Astrocyte (in vitro differentiated cells and primary cell): Measurements from ENCODE around the gene FTO.

Experiments
- EZH2 ChIP-seq: IDR thresholded peaks from 2 replicates; pipeline ENCODE4 v1.6.1; 2012; ENCODE audit warnings: mild to moderate bottlenecking, low read length, inconsistent platforms; ENCODE audit not compliant: insufficient read depth
- TF ChIP-seq, protein P1 (sequence below): IDR thresholded peaks from 2 replicates; pipeline ENCODE4 v1.5.1; 2011; ENCODE audit warnings: low read depth, mild to moderate bottlenecking, inconsistent platforms, low read length, moderate library complexity; ENCODE audit not compliant: insufficient read depth

DNA sequence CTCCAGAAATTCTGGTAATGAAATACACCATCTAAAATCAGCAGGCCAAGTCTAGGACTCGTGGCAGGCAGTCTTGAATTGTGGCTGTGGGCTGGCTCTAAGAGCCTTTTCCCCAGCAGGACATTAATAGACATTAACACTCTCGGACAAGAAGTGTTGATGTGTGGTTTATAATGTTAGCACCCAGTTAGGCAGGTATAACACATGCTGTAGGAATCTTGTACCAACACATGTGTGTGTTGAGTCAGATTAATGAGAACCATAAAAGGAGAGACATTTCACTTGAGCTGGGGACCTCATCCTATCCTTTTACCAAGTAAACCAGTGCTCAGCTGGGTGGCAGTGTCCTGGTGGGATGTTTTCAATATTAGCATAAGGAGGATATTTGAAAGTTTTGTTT, 264.5 kb downstream of the FTO start:
- TF ChIP-seq, protein P1, sequence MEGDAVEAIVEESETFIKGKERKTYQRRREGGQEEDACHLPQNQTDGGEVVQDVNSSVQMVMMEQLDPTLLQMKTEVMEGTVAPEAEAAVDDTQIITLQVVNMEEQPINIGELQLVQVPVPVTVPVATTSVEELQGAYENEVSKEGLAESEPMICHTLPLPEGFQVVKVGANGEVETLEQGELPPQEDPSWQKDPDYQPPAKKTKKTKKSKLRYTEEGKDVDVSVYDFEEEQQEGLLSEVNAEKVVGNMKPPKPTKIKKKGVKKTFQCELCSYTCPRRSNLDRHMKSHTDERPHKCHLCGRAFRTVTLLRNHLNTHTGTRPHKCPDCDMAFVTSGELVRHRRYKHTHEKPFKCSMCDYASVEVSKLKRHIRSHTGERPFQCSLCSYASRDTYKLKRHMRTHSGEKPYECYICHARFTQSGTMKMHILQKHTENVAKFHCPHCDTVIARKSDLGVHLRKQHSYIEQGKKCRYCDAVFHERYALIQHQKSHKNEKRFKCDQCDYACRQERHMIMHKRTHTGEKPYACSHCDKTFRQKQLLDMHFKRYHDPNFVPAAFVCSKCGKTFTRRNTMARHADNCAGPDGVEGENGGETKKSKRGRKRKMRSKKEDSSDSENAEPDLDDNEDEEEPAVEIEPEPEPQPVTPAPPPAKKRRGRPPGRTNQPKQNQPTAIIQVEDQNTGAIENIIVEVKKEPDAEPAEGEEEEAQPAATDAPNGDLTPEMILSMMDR, result no peak
- TF ChIP-seq EZH2, result no peak
